ENCODE data around the gene NEDD4.
"Not testable (repeated sequence)": the region's sequence is repeated elsewhere in the genome, so short reads cannot be mapped to it uniquely, and the experiment has no call there.

NEDD4 gene

DNA sequence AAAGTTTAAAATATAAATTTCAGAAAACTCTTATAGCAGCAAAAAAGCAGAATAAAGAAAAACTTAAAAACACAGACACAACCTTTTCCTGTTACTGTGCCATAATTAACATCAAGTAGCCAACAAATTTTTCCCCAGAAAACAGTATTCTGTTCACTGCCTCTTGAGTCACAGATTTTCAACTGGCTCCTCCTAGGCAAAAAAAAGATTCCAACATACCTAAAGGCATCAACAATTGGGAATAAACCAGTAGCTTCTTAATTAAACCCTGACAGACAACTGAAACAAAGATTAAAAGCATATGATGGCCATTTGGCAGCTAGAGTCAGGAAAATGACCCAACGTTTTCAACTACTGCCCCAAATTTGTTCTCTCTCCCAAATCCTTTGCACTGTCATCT is 10.9 kb upstream of the NEDD4 start:
- ATAC-seq, DNase-seq: not testable (repeated sequence)

GRCh38 chr15:56003777-56004176 is 10.4 kb upstream of the NEDD4 start:
- not testable (repeated sequence) for ATAC-seq

DNA sequence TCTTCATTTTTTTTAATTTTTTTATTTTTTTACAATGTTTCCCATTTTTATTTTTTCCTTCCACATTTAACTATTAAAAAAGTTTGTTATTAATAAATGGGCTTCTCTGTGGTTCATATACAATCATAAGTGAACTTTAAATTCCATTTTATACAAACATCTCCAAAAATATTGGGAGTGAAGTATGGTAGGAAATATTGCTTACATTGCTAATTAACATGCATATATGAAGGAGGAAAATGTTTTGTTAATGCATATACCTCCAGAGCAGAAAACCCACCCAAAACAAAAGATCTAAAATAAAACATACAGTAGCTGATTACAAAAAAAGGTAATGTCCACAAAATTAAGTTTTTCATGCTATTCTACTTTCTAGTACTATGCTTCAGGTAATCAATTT is 9.9 kb upstream of the NEDD4 start:
- ATAC-seq, DNase-seq: not testable (repeated sequence)

More at GRCh38 chr15:56003777-56004176, 10.4 kb upstream of the NEDD4 start:
- not testable (repeated sequence) for DNase-seq

GRCh38 chr15:56001471-56002078 is 8.2 kb upstream of the NEDD4 start:
- DNase-seq = no peak
- no peak for ATAC-seq

DNA sequence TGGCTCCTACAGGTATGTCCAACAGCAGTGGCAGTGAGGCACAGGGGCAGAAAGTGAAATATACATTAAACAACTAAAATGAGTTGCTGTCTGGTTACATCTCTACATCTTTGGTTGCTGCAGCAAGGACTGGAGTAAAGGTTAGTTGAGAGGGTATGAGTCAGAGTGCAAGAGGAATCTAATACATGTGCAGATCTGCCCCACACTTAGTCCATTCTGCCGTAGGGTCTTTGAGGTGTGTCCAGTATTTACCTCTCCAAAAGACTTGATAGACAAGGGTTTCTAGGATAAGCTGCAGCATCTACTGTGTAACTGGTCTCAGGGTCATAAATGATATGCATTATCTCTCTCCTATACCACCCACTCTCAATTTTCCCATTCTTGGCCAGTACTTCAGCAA is 6.2 kb upstream of the NEDD4 start:
- ATAC-seq (peak; percentile 40), DNase-seq (no peak)

- ATAC-seq (no peak), DNase-seq (no peak)
Measured at GRCh38 chr15:55998478-55998877, 5.1 kb upstream of the NEDD4 start.

- DNase-seq (no peak), ATAC-seq (no peak)
Measured at GRCh38 chr15:55993804-55994560, 570 bp upstream of the NEDD4 start.

- no peak for DNase-seq
- no peak for ATAC-seq
Measured at GRCh38 chr15:55992769-55993110, 672 bp downstream of the NEDD4 start.

- no peak for DNase-seq
- no peak for ATAC-seq
Measured at GRCh38 chr15:55991802-55992768, 1.3 kb downstream of the NEDD4 start.

DNA sequence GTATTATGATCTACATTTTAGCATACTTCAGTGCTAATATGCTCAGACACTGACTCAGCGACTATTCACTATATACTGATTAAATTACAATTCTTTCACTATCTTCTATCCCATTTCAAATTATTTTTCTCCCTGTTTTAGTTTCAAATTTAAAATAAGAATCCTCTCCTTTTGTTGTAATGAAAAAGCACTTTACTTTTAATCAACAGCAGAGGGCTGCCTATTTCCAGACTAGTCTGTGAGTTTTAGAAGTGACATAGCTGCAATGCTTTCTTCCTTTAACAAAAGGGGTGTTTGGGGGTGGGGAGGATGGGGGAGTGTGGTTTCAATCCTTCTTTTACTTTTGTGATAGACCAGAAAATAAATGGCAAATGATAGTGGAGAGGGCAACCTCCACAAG is 2.4 kb downstream of the NEDD4 start:
- no peak for ATAC-seq
- DNase-seq = no peak

DNA sequence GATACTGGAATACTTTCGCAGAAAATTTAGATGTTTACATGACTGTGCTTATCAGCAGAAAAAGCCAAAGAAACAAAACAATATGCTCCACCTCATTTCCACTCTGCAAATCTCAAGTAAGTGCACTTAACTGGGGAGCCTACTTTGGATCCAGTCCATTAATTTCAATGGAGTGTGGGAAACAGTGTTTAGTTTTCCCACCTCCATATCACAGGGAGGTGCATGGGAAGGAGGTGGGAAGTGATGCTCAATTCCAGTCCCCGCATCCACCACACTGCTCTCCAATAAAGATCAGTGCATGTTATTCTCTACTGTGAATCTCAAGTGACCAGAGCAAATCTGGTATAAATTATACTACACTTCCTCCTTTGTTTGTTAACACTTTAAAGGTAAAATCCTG is 2.9 kb downstream of the NEDD4 start:
- no peak for DNase-seq
- ATAC-seq = no peak

DNA sequence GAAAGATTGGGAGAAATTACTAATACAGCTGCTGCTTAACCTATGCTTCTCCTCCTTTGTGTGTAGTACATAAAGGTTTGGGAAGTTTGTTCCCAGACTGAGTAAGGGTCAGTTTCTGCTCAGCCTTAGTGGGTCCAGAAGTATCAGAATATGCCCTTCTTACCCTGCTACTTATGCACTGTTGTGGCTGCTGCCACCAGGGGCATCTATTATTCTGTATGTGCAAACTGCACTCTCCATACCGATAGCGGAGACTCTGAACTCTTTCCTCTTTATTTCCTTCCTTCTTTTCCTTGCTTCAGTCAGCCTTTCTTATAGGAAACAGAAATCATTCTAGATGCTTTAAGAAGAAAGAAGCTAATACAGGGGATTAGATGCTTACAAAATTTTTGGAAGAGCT is 4.0 kb downstream of the NEDD4 start:
- no peak for ATAC-seq
- no peak for DNase-seq

DNA sequence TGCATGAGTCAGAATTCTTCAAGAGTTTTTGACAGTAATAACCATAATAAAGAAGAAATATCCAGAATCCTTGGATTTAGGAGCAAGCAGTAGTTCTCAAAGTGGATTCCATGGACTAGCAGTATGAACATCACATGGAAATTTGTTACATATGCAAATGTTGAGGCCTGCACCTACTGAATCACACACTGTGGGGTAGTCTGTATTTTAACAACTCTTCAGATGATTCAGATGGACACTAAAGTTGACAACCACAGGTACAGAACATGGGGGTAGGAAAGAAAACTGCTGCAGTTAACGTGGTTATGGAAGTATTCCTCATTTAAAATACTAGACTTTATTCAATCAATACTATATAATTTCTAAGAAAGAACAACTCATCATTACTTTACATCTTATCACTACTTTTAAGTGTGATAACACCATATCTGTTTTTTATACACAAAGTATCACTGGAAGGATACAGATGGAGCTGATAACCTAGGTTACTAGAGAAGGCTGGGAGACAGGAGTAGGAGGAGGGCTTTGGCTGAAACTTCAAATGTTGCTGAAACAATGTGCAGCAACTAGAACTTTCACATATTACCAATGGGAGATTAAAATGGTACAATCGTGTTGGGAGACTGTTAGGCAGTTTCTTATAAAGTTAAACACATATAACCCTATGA is 11.7 kb downstream of the NEDD4 start:
- ATAC-seq (peak; percentile 94), DNase-seq (no peak)

- DNase-seq = no peak
- ATAC-seq = no peak
Measured at GRCh38 chr15:55980511-55980910, 12.9 kb downstream of the NEDD4 start.

GRCh38 chr15:55977231-55977630 is 16.2 kb downstream of the NEDD4 start:
- no peak for ATAC-seq
- no peak for DNase-seq

DNA sequence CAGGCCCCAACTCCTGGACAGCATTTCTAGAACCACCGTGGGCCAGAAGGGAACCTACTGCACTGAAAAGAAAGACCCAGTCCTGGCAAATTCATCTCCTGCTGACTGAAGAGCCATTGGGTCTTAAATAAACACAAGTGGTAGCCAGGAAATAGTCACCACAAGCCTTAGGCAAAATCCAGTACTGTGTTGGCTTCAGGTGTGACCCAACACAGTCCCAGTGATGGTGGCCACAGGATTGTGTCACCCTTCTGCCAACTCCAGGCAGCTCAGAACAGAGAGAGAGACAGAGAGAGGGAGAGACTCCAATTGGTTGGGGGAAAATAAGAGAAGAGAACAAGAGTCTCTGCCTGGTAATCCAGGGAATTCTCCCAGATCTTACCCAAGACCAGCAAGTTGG is 23.1 kb downstream of the NEDD4 start:
- no peak for DNase-seq
- no peak for ATAC-seq

DNA sequence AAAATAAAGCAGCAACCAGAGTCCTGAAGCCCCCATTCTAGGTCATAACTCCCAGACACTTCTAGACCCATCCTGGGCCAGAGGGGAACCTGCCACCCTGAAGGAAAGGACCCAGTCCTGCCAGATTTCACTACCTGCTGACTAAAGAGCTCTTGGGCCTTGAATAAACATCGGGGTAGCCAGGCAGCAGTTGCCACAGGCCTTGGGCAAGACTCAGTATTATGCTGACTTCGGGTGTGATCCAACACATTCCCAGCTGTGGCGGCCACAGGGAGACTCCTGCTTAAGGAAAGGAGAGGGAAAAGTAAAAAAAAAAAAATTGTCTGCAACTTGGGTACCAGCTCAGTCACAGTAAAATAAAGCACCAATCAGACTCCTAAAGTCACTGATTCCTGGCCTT is 23.8 kb downstream of the NEDD4 start:
- ATAC-seq (no peak), DNase-seq (no peak)

DNA sequence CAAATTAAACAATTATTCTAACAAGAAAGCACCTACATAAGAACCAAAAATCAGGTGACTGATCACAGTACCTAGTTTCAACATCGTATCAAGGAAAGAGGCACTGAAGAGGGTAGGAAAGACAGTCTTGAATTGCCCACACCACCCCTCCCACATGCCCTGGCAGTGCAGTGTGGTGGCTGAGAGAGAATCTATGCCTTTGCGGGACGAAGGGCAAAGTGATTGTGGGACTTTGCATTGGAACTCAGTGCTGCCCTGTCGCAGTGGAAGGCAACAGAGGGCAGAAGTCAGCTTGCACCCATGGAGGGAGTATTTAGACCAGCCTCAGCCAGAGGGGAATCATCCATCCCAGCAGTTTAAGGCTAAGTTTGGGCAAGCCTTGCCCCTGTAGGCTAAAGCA is 24.5 kb downstream of the NEDD4 start:
- ATAC-seq = no peak
- DNase-seq = no peak

- no peak for ATAC-seq
- DNase-seq = no peak
Measured at GRCh38 chr15:55965091-55965490, 28.3 kb downstream of the NEDD4 start.

GRCh38 chr15:55960946-55961345 is 32.5 kb downstream of the NEDD4 start:
- DNase-seq = no peak

GRCh38 chr15:55959744-55960447 is 33.5 kb downstream of the NEDD4 start:
- ATAC-seq (no peak), DNase-seq (no peak)

More at GRCh38 chr15:55960946-55961345, 32.5 kb downstream of the NEDD4 start:
- no peak for ATAC-seq

- no peak for ATAC-seq
- no peak for DNase-seq
Measured at GRCh38 chr15:55958349-55958748, 35.1 kb downstream of the NEDD4 start.

Data from stimulated activated naive CD8-positive, alpha-beta T cell treated with anti-CD3 and anti-CD28 coated beads, Interleukin-15, Interleukin-2, amounts not matched to agents 100 U/mL and 50 U/mL, for 24 hours (primary cell).